ENCODE measurements around the gene SLC12A7.

- TF ChIP-seq CTCF (IDR thresholded peaks at IDR 0.05) (no peak), POLR2A (IDR thresholded peaks at IDR 0.05) (no peak)
Observed at GRCh38 chr5:1077491-1078020, 34.3 kb downstream of the SLC12A7 start.

Measured in right lobe of liver (tissue), 4 donors.